Ramos (cell line): ENCODE data around the gene WWC2.
"Not testable (repeated sequence)": the region's sequence is repeated elsewhere in the genome, so short reads cannot be mapped to it uniquely, and the experiment has no call there.

ENCODE experiments used
- in situ Hi-C: fragments of 300-500 bp; cut with MboI; formaldehyde crosslinking; loops from one replicate; pipeline ENCODE4 v1.14.3; 2022; ENCODE audit warnings: low sequenced_read_pairs; ENCODE audit not compliant: unreplicated experiment

Gene WWC2

GRCh38 chr4:183139972-183140570, 41.0 kb downstream of the WWC2 start:
- in situ Hi-C loops: no loop called here

GRCh38 chr4:183140911-183141320, 41.9 kb downstream of the WWC2 start:
- in situ Hi-C loops: no loop called here

GRCh38 chr4:183141997-183142396, 42.9 kb downstream of the WWC2 start:
- in situ Hi-C loops: no loop called here

- in situ Hi-C loops: no loop called here
Measured at GRCh38 chr4:183142571-183143550, 43.8 kb downstream of the WWC2 start.

GRCh38 chr4:183144787-183145186, 45.7 kb downstream of the WWC2 start:
- in situ Hi-C loops: no loop called here

- in situ Hi-C loops: no loop called here
Measured at GRCh38 chr4:183145773-183146172, 46.7 kb downstream of the WWC2 start.

GRCh38 chr4:183146478-183146877, 47.4 kb downstream of the WWC2 start:
- in situ Hi-C loops: no loop called here

- in situ Hi-C loops: no loop called here
Measured at GRCh38 chr4:183147196-183147595, 48.1 kb downstream of the WWC2 start.

- in situ Hi-C loops: no loop called here
Measured at GRCh38 chr4:183147983-183148382, 48.9 kb downstream of the WWC2 start.

- in situ Hi-C loops: no loop called here
Measured at GRCh38 chr4:183149616-183150539, 50.8 kb downstream of the WWC2 start.

GRCh38 chr4:183150664-183151063, 51.6 kb downstream of the WWC2 start:
- in situ Hi-C loops: not testable (repeated sequence)

- in situ Hi-C loops: not testable (repeated sequence)
Measured at GRCh38 chr4:183152232-183152631, 53.2 kb downstream of the WWC2 start.

GRCh38 chr4:183153190-183153916, 54.3 kb downstream of the WWC2 start:
- in situ Hi-C loops: no loop called here

GRCh38 chr4:183154701-183155391, 55.8 kb downstream of the WWC2 start:
- in situ Hi-C loops: no loop called here

GRCh38 chr4:183155450-183156184, 56.6 kb downstream of the WWC2 start:
- in situ Hi-C loops: no loop called here

GRCh38 chr4:183157215-183157614, 58.2 kb downstream of the WWC2 start:
- in situ Hi-C loops: no loop called here

GRCh38 chr4:183158062-183158461, 59.0 kb downstream of the WWC2 start:
- in situ Hi-C loops: no loop called here

- in situ Hi-C loops: no loop called here
Measured at GRCh38 chr4:183161630-183162029, 62.6 kb downstream of the WWC2 start.

GRCh38 chr4:183163135-183163534, 64.1 kb downstream of the WWC2 start:
- in situ Hi-C loops: no loop called here
